Measurements from ENCODE around the gene RNF220.
"Not testable (repeated sequence)": the region's sequence is repeated elsewhere in the genome, so short reads cannot be mapped to it uniquely, and the experiment has no call there.

The RNF220 gene

DNA sequence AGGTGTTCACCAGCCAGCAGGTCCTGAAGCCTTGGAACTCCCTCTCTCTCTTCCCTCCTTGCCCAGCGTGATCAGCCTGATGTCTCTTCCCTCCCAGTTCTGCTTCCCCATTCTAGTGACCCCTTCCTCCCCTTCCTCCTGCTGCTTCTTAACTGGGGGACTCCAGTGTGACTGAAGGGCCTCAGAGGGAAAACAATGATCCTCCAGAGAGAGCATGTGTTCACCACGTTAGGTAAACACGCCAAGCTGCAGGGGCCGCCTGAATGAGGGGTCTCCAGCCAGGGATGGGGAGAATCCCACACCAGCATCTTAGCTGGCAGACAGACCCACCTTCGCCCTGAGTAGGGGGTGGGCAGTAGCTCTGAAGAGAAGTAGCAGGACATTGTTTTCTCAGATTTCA is 144.5 kb downstream of the RNF220 start:
- no peak for DNase-seq (ENCODE audit: low read depth)

- DNase-seq (ENCODE audit: low read depth): no peak
Measured at GRCh38 chr1:44553127-44553758, 148.2 kb downstream of the RNF220 start.

GRCh38 chr1:44553771-44554170 is 148.7 kb downstream of the RNF220 start:
- DNase-seq (ENCODE audit: low read depth): no peak

- DNase-seq (ENCODE audit: low read depth): no peak
Measured at GRCh38 chr1:44554706-44555105, 149.7 kb downstream of the RNF220 start.

- DNase-seq (ENCODE audit: low read depth): no peak
Measured at GRCh38 chr1:44557778-44558177, 152.7 kb downstream of the RNF220 start.

DNA sequence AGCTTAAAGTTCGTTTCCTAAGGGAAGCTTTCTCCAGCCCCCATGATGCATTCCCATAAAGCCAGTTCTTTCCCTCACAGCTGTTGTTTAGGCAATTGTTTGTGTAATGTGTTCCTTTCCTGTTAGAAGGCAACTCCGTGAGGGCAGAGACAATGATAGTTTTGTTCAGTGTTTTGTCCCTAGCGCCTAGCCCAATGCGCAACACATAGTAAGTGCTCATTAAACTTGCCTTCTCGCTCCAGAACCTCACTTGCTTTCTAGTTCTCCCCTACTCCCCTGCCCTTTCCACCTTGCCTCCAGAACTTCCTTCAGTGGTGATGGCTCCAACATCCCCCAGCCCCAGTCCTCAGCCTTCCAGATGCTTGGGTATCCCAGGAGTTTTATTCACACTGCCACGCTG is 153.8 kb downstream of the RNF220 start:
- no peak for DNase-seq (ENCODE audit: low read depth)

DNA sequence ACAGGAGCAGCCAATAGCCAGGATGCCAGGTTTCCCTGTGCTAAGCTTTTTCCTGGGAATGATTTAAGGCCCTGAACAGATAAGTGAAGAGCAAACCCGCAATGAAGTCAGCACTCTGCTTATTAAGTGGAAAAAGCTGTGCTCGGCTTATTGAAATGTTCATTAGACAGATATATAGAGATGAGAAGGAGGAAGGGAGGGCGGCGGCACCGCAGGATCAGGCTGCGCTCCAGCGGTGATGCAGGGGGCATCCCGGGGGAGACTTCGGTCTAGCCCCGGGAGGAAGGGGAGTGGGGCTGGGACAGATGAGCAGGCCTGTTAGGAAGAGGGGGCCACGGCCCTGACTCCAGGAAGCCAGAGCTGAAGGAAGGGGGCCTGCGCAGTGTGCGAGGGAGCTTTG is 154.3 kb downstream of the RNF220 start:
- DNase-seq (ENCODE audit: low read depth): no peak

GRCh38 chr1:44559913-44560312 is 154.9 kb downstream of the RNF220 start:
- no peak for DNase-seq (ENCODE audit: low read depth)

DNA sequence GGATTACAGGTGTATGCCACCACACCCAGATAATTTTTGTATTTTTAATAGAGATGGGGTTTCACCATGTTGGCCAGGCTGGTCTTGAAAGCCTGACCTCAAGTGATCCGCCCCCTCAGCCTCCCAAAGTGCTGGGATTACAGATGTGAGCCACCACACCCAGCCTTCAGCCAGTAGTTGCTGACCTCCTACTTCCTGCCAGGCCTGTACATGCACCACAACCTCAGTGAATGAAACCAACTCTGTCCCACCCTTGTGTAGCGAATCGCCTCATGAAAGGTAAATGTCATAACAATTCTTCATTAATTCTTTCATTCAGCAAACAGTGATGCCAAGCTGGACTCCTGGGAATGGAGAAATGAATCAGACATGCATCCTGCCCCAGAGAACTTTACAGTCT is 155.6 kb downstream of the RNF220 start:
- DNase-seq (ENCODE audit: low read depth): not testable (repeated sequence)

- no peak for DNase-seq (ENCODE audit: low read depth)
Measured at GRCh38 chr1:44565259-44565750, 160.2 kb downstream of the RNF220 start.

DNA sequence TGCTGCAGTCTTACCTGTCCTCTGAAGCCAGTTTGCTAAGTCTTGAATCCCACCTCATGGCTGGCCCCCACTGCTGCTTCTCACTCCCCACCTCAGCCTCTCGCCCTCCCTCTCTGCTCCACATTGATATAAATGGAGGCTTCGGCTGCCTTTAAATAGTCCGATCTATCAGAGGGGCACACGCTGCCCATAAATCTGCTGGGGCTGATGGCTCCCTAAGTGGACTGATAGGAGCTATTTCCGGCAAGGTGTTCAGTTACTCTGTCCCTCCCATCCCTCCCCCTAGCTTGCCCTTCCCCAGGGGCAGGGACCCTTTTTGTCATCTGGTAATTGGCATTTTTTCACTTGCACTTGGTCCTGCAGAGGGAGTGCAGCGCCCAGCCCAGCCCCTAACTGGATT is 160.8 kb downstream of the RNF220 start:
- DNase-seq (ENCODE audit: low read depth): no peak

DNA sequence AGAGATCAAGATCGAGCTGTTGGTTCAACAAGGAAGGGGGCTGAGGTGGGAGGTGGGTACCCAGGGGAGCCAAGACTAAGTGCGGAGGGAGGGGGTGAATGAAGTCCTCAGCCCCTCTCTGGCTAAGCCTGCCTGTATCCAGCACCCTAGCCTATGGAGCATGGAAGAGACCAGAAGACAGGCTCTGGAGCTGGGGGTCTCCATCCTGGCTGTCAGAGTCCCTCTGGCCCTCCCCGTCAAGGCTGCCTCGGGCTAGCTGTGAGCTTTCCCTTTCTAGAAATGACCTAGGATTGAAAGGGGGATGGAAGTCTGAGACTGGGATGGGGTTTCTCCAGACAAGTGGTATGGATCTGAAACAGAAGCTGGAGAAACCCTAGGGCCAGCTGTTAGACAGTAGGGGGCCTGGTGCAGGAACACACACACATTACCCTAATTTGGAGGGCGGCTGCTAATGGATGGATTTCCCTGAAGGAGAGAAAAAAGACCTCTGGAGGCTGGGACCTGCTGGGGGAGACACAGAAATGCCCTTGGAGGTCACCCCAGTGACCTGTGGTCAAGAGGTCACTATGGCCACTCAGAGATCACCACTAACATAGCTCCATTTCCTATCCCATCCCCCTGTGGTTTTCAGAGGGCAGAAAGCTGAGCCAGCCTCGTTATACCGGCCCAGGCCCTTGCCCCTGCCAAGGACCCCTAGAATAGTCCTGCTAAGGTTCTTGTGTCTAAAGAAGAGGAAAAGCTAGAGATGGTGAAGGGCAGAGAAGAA is 161.4 kb downstream of the RNF220 start:
- DNase-seq (ENCODE audit: low read depth): no peak

- no peak for DNase-seq (ENCODE audit: low read depth)
Measured at GRCh38 chr1:44568128-44568900, 163.3 kb downstream of the RNF220 start.

GRCh38 chr1:44569491-44569890 is 164.4 kb downstream of the RNF220 start:
- DNase-seq (ENCODE audit: low read depth): no peak

DNA sequence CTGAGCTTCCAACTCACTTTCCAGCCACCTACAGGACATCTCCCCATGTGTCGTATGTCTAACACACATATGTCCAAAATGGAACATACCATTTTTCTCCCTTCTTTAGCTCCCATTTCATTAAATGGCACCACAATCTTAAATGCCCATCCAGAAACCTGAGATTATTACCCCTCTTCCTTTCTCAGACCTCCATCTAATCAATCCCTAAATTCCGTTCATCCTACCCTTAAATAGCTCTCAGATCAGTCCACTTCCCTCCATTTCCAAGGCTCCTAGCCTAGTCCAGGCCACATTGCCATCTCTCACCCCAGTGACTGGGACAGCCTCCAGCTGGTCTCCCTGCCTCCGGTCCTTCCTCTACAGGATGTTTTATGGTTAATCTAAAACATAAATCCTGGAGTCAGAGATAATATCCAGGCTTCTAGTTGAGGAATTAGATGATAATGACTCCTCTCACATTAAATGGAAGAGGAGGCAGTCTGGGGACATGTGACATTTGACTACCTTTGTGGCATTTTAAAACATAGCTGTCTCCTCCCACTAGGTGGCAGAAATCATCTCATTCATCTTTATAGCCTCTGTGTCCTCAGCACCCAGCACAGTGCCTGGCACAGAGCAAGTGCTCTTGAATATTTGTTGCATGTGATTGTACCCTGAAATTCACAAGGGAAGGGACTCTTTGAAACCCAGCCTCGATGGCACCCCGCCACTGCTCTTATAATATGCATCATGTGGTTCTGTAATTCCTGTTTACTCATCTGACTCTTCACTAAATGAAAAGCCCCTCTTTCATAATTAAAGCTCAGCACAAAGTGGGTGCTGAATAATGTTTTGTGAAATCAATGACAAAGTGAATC is 166.9 kb downstream of the RNF220 start:
- no peak for DNase-seq (ENCODE audit: low read depth)

- DNase-seq (ENCODE audit: low read depth): no peak
Measured at GRCh38 chr1:44572572-44572879, 167.5 kb downstream of the RNF220 start.

GRCh38 chr1:44575396-44575795 is 170.3 kb downstream of the RNF220 start:
- no peak for DNase-seq (ENCODE audit: low read depth)

DNA sequence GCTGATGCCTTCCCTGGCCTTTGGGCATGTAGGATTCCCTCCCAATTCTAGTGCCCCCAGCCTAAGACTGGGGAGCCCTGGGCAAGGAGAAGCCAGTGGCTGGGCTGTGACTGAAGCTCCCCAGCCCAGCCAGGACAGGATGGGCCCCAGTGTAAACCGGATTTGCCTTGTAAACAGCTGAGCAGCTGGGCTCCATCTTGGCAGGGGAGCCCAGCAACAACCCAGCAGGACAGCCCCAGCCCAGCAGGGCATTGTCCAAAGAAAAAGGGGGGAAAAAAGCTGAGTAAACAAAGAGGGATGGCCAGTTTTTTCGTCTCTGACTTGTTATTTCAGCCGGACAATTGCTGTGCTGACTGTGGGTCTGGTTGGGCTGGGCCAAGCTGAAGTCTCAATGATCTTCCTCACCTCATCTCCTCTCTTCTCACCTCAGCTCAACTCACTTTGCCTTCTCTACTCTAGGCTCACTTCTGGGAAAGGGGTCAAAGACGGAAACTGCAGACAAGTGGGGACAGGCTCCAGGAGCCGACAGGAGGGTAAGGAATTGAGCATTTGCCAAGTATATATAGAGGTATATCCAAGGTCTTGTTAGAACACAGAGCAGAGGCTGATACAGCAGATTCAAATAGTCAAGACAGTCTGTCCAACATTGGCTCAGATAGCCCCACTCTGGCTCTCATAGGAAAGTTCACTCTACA is 171.5 kb downstream of the RNF220 start:
- DNase-seq (ENCODE audit: low read depth): no peak

GRCh38 chr1:44581205-44581604 is 176.2 kb downstream of the RNF220 start:
- DNase-seq (ENCODE audit: low read depth): no peak

GRCh38 chr1:44584167-44584566 is 179.1 kb downstream of the RNF220 start:
- no peak for DNase-seq (ENCODE audit: low read depth)

GRCh38 chr1:44585315-44585920 is 180.4 kb downstream of the RNF220 start:
- no peak for DNase-seq (ENCODE audit: low read depth)
